NCI-H748 (cell line): Measurements from ENCODE around the gene CPSF4.

Source experiments
- DNase-seq: peaks from one replicate; lab custom pipeline; 2025; ENCODE audit not compliant: unreplicated experiment; lab: John Stamatoyannopoulos, UW

The CPSF4 gene

DNA sequence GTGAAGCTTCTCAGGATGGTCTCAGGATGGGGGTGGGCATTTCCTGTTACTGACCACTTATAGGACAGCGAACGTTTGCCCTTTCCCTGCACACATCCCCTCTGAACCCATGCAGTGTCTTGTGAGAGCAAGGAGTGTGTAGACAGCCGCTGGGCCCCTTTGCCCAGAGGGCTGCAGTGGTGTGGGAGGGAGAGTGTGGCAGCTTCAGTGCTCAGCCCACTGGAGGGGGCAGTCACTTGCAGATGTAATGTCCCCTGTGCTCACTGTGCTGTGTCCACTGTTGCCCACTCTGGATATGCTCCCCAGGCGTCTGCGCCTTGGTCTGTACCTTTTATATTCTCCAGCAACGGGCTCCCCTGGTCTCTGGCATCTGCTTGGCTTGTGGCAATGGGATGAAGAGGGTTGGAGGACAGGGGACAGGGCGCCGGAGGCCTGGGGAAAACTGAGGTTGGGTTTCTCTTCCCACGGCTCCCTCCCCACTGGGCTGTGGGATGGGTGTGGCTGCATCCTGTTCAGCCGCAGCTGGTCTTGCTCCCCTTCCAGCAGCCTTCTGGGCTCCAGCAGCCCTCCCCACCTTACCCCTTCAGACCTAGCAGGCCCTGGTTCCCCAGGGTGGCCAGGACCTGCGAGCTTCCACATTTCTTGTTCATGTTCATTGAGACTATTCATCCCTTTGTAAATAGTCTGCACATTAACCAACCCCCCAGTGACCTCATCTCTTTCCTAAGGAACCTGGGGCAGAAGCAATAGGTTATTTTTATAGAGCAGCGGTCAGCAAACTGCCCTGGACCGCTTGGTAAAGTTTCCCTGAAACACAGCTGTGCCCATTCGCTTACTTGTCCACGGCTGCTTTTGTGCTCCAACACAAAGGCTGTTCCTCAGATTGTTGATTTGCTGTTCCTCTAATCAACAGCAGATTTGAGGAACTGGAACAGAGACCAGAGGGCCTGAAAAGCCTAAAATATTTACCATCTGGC is 40.0 kb downstream of the CPSF4 start:
- DNase-seq = no peak

GRCh38 chr7:99485094-99485493 is 46.4 kb downstream of the CPSF4 start:
- DNase-seq = no peak

- no peak for DNase-seq
Measured at GRCh38 chr7:99489235-99489634, 50.5 kb downstream of the CPSF4 start.

DNA sequence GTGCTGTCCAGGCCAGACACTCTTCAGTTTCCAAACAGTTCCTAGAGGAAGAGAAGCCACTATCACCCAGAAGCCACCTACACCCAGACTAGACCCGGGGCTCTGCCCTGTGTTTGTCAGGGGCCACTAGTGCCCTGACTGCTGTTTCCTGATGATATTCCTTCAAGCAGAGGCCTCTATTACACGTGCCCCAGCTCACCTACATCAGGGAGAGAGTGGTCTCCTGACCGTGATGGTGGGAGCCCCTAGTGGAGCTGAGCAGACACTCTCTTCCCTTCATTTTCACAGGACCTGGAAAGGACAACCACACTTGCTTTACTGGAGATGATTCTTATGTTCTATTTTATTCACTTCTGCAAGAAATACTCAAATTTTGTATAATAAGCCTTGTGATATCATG is 52.1 kb downstream of the CPSF4 start:
- no peak for DNase-seq

DNA sequence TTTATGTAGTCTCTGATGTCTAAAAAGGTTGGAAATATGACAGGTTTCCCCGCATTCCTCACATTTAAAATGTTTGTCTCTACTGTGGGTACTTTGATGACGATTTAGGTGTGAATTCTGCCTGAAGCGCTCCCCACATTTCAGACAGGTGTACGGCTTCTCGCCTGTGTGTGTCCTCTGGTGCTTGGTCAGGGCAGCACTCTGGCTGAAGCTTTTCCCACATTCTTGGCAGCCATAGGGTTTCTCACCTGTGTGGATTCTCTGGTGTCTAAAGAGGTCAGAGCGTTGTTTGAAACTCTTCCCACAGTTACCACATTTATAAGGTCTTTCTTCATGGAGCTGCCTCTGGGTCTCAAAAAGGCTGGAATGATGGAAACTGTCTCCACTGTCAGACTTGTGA is 55.1 kb downstream of the CPSF4 start:
- DNase-seq = no peak

DNA sequence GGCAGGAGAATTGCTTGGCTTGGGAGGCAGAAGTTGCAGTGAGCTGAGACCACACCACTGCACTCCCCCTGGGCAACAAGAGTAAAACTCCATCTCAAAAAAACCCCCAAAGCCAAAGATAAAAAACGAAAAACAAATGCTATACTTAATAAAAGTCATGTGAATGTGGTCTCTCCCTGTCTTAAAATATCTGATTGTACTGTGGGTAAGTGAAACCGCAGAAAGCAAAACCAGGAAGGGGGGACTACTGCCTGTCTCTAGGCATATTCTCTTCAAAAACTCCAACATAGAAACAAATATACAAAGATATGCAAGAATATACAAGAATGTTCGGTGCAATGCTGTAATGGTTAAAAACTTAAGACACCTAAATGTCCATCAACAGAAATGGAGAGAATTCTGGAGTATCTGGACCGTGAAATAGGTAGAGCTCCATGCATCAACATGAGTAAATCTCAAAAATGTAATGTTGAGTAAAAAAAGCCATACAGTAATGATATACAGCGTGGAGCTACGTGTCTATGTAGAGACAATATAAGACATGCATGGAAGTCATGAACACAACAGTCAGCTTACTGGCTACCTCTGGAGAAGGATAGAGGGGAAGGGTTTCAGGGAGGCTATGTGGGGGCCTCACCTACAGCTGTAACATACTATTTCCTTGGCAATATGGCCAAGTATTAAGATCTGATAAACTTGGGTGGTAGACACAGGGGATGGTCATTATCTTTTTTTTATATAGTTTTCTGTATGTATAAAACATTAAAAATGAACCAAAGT is 59.2 kb downstream of the CPSF4 start:
- no peak for DNase-seq

- DNase-seq = no peak
Measured at GRCh38 chr7:99498546-99498944, 59.8 kb downstream of the CPSF4 start.

GRCh38 chr7:99499371-99499720 is 60.6 kb downstream of the CPSF4 start:
- no peak for DNase-seq

- DNase-seq = peak; percentile 95
Measured at GRCh38 chr7:99499721-99500636, 61.2 kb downstream of the CPSF4 start, which contains the start of gene ZNF394. Gene ZNF394, minus strand, starts transcription at chr7:99500281. Its CDS starts 188 bp downstream, at chr7:99500093.

DNA sequence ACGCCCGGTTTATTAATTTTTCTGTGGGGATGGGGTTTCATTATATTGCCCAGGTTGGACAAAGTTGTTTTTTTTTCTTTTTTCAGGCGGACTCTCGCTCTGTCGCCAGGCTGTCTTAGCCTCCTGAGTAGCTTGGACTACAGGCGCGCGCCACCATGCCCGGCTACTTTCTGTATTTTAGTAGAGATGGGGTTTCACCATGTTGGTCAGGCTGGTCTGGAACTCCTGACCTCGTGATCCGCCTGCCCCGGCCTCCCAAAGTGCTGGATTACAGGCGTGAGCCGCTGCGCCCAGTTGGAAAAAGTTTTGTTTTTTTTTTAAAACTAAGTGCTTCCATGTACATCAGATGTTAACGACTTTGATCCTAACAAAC is 61.9 kb downstream of the CPSF4 start:
- DNase-seq = no peak

- DNase-seq = peak; percentile 24
Measured at GRCh38 chr7:99501236-99501635, 62.5 kb downstream of the CPSF4 start.

GRCh38 chr7:99504281-99504602 is 65.5 kb downstream of the CPSF4 start:
- DNase-seq = peak; percentile 99

DNA sequence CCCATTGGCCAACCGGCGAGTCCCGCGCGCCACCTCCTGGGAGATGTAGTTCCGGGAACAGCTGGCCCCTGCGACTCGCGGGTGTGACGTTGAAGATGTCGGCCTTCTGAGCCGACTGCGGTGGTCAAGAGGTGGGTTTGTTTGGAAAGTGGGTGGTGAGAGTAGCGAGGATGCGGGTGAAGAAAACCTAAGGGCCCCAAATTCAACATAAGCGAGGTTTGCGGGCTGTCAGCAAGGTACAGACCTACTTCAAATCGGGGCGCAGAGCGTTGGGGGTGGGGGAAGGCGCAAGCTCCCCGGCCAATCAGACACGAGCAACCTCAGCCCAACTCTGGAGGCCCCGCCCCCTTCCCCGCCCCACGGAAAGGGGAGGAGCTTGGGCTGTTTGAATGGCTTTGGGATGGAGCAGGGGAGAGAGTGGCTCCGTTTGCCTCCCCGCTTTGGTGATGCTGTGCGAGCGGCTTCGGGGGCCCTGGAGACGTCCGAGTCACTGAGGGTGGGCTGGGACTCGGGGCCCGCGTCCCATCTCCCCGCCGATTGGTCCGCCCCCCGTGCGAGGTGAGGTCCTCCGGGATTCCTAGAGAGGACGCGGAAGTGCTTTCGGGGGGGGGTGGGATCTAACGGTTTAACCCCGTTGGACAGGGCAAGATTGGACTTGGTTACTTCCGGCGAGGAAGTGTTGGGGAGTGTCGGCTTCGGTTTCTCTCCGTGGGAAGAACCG is 66.0 kb downstream of the CPSF4 start, which contains the start of gene ZKSCAN5:
Gene ZKSCAN5, plus strand, starts transcription at position 60 of the 721 bp plus-strand sequence. CDS start 1,383 bp downstream, outside the sequence.
- peak; percentile 96 for DNase-seq

- DNase-seq = peak; percentile 36
Measured at GRCh38 chr7:99505324-99505662, 66.5 kb downstream of the CPSF4 start.
